ENCODE data around the gene GPX4.

Gene GPX4

DNA sequence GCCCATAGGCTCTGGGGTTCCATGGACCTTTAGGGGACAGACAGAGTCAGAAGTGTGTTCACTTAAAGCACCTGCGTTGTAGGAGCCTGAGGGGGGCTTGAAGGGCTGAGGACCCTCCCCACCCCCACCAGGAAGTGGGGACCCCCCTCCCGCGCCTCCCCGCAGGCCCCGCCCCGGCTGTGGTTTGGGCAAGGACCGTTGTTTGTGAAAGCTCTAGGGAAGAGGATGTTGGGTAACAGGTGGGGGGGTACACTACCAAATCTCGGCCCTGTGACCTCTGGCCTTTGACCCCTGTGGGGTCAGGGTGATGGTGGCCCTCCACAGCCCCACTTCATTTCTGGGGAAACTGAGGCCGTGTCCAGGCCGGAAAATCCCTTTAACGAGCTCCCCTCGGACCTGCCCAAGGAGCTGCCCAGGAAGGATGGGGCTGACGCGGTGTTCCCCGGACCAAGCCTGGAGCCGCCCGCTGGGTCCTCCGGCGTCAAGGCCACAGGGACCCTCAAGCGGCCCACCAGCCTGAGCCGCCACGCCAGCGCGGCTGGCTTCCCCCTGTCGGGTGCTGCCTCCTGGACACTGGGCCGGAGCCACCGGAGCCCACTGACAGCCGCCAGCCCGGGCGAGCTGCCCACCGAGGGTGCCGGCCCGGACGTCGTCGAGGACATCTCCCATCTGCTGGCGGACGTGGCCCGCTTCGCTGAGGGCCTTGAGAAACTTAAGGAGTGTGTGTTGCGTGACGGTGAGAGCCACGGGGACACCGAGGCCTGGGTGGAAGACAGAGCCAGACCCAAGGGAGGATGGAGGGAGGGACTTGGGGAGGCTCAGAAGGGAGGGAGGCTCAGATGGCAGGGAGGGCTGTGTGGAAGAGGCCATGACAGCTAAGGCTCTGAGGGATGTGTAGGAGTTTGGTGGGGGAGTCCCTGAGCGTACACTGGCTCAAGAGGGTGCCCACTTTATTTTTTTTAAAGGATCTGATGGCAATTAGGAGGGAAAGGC lies 35.5 kb upstream of the GPX4 start:
- in situ Hi-C loops (cut with HindIII; ENCODE audit: low sequenced_read_pairs): no loop called here

DNA sequence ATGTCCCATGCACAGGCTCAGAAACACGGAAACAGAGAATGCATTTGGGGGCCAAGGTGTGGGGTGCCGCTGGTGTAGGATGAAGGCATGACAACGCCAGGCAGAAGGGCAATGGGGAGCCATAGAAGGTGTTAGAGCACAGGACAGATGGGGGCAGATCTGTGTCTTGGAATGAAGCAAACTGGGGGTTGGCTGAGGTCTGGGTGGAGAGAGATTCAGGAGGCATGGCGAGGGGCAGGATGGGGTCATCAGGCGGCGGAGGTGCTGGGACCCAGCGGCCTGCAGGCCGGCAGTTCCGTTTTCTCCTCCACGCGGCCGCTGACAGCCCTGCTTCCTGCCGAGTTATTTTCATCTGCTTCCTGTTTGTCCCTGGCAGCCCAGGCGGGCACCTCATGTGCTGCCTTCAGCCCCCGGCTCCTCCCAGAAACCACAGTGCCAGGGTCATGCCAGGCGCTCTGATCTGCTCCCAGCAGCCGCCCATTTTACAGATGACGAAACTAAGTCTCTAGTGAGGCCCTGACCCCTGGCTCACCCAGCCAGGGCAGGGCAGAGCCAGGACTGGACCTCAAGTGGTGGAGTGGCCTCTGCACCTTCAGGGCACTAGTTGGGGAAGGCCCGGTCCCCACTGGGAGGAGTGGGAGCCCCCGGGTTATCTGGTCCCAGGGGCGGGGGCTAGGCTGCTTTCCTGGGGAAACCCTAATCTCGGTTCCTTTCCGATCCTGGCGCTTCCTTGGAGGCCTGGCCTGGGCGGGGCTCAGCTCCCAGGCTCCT lies 34.6 kb upstream of the GPX4 start:
- in situ Hi-C loops (cut with HindIII; ENCODE audit: low sequenced_read_pairs): no loop called here

DNA sequence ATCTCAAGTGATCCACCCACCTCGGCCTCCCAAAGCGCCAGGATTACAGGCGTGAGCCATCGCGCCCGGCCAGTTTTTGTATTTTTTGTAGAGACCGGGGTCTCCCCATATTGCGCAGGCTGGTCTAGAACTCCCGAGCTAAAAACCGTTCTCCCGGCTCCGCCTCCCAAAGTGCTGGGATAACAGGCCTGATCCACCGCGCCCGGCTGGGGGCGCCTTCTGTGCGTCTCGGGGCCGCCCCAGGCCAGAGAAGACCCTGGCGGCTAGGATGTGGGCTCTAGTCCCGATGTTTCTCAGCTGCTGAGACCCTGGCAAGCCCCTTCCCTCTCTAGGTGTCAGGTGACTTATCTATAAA lies 33.2 kb upstream of the GPX4 start:
- in situ Hi-C loops (cut with HindIII; ENCODE audit: low sequenced_read_pairs): no loop called here

DNA sequence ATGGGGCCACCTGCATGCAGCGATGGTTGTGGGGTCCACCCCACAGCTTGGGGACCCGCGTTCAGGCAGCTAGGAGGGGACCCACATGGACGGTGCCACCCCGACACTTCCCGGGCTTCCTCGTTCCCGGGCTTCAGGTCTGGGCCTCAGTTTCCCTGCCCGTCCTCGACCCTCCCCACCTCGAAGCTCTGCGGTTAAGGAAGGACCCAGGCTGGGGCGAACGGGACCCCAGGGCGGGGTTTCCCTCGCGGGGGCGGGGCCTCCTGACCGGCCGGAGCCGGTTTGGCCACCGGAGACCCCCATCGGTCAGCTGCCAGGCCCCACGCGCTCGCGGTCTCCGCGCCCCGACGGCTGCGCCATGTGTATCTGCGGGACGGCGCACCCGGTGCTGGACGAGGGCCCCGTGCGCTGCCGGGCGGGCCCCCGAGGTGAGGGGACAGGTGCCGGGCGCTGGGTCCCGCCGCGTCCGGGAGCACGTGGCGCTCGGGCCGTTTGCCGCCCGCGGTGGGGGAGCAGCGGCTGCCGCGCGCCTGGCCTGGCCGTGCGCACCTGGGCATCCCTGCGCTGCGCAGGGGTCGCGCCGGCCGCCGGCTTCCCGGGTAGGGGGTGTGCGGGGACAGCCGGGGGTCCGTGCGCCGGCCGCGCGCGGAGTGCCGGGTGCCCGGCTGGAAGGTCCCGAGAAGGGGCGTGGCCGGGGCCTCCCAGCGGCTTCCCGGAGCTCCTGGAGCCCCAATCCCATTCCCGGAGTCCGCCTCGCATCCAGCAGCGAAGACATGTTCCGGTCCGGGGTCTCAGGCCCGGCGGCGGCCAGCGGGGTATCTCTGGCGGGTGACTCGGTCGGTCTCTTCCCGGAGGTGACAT lies 32.6 kb upstream of the GPX4 start:
- in situ Hi-C loops (cut with HindIII; ENCODE audit: low sequenced_read_pairs): no loop called here

DNA sequence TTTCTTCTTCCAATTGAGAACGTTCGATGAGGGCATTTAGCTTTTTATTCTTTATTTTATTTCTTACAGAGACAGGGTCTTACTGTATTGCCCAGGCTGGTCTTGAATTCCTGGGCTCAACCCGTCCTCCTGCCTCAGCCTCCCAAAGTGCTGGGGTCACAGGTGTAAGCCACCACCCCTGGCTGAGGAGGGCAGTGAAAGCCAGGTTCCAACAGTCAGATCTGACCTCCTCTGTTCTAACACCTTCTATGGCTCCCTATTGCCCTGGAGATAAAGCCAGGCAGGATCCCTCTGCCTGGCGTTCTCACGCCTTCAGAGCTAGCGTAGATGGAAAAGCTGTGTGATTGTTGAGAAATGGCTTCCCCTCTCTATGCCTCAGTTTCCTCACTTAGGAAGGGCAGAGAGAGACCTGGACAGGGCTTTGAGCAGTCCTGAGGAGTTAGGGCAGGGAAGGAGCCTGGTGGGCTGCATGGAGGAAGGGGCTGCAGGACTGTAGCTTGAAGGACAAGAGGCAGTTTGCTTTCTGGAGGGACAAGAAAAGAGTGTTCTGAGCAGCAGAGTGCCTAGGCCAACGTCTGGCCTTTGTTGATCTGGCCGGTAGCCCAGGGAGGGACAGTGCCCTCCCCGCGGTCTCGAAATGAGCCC lies 31.3 kb upstream of the GPX4 start:
- in situ Hi-C loops (cut with HindIII; ENCODE audit: low sequenced_read_pairs): no loop called here

DNA sequence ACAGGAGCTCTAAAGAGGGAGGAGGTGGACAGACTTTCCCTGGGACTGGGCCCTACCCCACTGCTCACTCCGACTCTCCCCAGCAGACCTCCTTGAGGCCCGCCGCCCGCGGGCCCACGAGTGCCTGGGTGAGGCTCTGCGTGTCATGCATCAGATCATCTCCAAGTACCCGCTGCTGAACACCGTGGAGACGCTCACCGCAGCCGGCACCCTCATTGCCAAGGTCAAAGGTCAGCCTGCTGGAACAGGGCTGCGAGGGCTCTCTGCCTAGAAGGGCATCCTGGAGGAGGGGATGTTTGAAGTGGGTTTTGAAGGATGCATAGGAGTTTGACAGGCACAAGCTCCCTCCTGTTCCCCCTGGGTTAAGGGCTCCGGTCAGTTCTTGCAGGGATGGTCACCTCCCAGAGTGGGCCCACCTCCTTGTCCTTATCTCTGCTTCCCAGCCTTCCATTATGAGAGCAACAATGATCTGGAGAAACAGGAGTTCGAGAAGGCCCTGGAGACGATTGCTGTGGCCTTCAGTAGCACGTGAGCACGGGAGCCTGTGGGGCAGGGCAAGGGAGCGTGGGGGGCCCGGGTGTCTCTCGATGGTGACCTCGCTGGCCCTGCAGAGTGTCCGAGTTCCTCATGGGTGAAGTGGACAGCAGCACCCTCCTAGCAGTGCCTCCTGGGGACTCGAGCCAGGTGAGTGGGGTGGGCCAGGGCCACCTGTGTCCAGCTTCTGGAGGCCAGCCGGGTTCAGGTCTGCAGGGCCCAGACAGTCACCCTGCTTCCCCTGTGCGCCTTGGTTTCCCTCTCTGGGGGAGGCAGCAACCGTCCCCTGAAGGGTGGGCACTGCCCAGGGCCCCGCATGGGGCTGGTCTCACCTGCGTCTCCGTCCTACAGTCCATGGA lies 30.5 kb upstream of the GPX4 start:
- in situ Hi-C loops (cut with HindIII; ENCODE audit: low sequenced_read_pairs): no loop called here

DNA sequence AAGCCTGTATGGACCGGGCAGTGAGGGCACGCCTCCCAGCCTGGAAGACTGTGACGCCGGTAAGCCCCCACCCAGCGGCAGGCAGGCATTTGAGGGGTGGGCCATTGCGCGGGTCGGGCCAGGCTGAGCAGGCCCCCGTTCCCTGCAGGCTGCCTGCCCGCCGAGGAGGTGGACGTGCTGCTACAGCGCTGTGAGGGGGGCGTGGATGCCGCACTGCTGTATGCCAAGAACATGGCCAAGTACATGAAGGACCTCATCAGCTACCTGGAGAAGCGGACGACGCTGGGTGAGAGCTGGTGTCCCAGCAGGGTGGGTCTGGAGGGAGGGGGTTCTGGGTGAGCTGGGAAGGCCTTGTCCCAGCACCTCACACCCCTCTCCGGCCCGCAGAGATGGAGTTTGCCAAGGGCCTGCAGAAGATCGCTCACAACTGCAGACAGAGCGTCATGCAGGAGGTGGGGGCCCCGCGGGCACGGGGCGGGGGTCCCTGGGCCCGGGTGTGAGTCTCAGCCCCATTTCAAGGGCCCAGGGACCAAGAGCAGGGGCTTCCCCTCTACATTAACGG lies 29.8 kb upstream of the GPX4 start:
- in situ Hi-C loops (cut with HindIII; ENCODE audit: low sequenced_read_pairs): no loop called here

DNA sequence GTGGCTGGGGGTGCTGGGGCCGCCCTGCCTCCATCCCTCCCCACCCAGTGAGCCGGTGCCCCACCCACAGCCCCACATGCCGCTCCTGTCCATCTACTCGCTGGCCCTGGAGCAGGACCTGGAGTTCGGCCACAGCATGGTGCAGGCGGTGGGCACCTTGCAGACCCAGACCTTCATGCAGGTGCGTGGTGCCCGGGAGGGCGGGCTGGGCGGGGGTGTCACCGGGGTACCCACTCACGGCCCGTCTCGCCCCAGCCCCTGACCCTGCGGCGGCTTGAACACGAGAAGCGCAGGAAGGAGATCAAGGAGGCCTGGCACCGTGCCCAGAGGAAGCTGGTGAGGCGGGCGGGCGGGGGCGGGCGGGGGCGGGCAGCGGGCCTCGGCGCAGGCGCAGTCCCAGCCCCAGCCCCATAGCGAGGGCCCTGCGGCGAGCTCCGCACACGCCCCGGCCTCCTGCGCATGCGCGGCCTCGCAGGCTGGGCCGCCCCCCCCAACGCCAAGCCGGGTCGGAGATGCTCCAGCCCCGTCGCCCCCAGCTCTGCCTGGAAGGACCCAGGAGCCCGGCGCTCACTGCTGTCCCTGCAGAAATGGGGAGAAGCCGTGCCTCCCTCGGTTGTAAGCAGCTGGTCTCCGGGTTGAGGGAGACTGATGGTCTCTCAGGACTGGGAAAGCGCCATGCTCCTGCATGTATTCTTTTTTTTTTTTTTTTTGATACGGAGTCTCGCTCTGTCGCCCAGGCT lies 29.1 kb upstream of the GPX4 start:
- in situ Hi-C loops (cut with HindIII; ENCODE audit: low sequenced_read_pairs): no loop called here

DNA sequence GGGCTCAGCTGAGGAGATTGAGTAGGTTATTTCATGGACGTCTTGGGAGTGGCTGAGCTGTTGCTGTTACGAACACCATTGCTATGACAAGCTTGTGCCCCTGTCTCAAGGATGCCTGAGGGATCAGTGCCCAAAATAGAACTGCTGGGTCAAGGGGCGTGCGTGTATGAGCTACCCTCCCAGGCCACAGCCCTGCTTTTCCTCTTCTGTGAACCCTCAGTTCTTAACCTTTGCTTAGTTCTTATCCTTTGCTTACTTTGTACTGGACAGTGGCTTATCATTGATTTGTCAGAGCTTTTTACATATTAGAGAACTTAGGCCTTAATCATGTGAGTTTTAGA lies 27.8 kb upstream of the GPX4 start:
- in situ Hi-C loops (cut with HindIII; ENCODE audit: low sequenced_read_pairs): no loop called here

DNA sequence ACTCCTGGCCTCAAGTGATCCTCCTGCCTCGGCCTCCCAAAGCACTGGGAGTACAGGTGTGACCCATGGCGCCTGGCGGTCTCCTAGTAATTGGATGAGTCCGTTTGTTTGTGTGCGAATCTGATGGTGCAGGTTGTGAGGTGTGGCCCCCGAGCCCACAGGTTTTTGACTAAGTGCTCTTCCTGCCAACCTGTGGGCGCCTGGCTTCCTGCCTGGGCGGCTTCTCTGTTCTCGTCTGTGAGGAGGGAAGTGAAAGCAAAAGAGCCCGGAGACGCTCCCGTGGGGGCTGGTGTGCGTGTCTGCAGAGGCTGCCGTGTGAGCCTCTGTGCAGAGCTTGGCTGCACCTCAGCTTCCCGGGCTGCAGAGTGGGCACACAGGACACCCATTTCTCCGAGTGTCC lies 26.8 kb upstream of the GPX4 start:
- in situ Hi-C loops (cut with HindIII; ENCODE audit: low sequenced_read_pairs): no loop called here

DNA sequence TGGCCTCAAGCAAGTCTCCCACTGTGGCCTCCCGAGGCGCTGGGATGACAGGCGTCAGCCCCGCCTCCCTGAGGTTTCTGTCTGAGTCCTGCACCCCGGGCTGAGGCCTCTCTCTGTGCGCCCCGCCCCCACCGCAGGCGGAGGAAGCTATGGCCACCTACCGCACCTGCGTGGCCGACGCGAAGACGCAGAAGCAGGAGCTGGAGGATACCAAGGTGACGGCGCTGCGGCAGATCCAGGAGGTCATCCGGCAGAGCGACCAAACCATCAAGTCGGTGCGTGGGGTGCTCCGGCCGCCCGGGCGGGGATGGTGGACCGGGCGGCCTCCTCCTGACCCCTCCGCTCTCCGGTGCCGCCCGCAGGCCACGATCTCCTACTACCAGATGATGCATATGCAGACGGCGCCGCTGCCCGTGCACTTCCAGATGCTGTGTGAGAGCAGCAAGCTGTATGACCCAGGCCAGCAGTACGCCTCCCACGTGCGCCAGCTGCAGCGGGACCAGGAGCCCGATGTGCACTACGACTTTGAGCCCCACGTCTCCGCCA lies 24.2 kb upstream of the GPX4 start:
- in situ Hi-C loops (cut with HindIII; ENCODE audit: low sequenced_read_pairs): no loop called here

DNA sequence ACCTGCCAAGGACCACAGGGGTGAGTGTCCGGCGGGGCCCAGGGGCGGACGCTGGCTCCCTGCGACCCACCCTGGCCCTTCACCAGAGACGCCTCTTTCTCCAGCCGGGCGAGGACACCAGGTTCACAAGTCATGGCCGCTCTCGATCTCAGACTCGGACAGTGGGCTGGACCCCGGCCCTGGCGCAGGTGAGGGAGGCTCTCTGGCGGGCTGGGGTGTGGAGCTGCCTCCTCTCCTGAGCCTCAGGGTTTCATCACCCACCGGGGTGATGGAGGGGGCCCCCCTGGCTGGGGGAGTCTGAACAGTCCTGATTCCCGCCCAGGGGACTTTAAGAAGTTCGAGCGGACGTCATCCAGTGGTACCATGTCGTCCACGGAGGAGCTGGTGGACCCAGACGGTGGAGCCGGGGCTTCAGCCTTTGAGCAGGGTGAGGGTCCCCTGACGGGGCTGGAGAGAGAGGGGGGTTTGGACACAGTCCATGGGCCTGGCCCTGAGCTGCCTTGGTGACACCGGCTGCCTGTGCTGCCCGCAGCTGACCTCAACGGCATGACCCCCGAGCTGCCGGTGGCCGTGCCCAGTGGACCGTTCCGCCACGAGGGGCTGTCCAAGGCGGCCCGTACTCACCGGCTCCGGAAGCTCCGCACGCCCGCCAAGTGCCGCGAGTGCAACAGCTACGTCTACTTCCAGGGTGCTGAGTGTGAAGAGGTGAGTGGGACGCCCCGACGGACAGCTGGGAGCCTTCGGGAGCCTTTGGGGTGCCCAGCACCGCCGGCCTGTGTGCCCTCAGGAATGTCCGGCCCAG lies 23.2 kb upstream of the GPX4 start:
- in situ Hi-C loops (cut with HindIII; ENCODE audit: low sequenced_read_pairs): no loop called here

DNA sequence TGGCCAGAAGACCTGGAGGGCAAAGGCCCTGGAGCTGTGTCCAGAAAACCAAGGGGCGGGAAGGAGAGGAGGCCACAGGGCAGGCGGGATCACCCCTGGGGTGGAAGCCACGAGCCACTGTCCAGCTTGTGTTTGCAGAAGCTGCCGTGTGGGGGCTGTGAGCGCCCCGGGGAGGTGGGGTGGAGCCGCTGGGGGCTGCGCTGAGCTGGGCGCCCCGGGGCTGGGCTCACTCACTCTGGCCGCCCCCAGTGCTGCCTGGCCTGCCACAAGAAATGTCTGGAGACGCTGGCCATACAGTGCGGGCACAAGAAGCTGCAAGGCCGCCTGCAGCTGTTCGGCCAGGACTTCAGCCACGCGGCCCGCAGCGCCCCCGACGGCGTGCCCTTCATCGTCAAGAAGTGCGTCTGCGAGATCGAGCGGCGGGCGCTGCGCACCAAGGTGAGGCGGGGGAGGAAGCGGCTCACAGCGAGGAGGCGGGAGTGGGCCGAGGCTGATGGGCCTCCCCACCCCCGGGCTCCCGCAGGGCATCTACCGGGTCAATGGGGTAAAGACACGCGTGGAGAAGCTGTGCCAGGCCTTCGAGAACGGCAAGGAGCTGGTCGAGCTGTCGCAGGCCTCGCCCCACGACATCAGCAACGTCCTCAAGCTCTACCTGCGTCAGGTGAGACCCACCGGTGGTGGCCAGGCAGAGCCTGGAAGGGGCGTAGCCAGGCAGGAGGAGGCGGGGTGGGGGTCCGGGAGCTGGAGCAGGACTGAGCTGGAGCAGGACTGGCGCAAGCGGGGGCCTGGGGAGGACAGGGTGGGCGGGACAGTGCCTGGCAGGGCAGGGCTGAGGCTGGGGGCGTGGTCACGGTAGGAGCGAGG lies 22.3 kb upstream of the GPX4 start:
- in situ Hi-C loops (cut with HindIII; ENCODE audit: low sequenced_read_pairs): no loop called here

DNA sequence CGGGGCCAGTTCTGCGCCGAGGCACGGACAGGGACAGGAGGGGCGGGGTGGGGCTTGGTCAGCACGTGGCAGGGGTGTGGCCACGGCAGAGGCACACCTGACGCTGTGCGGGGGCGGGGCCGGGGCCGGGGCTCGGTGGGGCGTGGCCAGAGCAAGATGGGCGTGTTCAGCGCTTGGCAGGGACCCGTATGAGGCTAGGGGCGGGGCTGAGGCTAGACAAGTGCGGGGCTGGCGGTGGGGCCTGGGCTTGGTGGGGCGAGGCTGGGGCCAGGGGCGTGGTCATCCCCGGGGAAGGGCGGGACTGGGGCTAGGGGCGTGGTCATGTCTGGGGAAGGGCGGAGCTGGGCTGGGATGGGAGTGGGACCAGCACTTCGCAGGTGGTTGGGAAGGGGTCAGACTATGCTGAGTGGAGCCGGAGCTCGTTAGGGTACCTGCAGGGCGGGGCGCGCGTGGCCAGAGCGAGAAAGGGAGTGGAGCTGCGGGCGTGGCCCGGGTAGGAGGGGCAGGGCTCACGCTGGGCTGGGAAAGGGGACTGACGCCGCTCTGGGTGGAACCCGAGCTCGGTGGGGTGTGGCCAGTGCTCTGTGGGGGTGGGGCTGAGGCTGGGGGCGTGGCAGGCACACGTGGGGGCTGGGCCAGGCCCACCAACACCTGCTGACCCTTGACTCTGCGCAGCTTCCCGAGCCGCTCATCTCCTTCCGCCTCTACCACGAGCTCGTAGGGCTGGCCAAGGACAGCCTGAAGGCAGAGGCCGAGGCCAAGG lies 21.4 kb upstream of the GPX4 start:
- in situ Hi-C loops (cut with HindIII; ENCODE audit: low sequenced_read_pairs): no loop called here

DNA sequence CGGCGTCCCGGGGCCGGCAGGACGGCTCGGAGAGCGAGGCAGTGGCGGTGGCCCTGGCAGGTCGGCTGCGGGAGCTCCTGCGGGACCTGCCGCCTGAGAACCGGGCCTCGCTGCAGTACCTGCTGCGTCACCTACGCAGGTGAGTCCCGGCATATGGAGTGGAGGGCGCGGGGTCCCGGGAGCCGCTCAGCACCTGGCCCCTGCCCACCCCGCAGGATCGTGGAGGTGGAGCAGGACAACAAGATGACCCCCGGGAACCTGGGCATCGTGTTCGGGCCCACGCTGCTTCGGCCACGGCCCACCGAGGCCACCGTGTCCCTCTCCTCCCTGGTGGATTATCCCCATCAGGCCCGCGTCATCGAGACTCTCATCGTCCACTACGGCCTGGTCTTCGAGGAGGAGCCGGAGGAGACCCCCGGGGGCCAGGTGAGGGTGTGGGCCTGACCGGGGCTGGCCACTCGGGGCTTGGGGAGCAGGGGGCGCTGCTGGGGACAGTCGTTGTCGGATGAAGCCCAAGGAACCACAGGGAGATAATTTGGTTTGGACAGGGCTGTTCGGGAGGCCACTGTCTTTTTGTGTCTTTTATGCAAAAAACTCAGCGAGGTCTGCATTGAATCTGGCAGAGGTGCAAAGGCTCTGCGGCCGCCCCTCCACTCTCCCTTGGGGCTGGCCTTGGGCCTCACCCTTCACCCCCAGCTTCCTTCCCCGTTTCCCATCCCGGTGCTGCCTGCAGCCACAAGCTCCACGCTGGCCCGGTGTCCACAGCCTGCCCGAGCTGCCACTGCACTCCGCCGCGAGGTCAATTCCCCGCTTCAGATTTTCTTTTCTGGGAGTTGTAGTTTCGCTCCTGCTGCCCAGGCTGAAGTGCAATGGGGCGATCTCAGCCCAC lies 20.6 kb upstream of the GPX4 start:
- in situ Hi-C loops (cut with HindIII; ENCODE audit: low sequenced_read_pairs): no loop called here
